Activated naive CD4-positive, alpha-beta T cell treated with Interleukin-2 at 50 U/mL for 16 hours (primary cell): ENCODE measurements around the gene TRPV6.
A peak's percentile ranks its signal among the peaks of the same experiment; 100 is the strongest.

Source experiments
- DNase-seq: peaks from one replicate; pipeline ENCODE4 v3.0.0-alpha.2; 2020

TRPV6 gene

DNA sequence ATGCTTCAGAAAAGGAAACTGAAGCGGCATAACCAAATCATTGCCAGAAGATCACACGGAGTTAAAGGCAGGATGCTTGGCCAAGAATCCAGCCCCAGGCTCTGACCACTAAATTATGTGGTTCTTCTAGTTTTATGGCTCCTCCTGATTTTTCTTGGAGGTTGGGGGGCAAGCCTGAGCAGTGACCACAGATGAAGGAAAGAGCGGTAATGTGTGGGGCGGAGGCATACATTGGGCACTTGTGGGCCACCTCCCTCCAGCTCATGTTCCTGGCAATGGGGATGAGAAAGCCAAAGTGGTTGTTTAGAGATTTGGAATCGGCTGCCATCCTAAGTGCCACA is 3.2 kb downstream of the TRPV6 start:
- no peak for DNase-seq

DNA sequence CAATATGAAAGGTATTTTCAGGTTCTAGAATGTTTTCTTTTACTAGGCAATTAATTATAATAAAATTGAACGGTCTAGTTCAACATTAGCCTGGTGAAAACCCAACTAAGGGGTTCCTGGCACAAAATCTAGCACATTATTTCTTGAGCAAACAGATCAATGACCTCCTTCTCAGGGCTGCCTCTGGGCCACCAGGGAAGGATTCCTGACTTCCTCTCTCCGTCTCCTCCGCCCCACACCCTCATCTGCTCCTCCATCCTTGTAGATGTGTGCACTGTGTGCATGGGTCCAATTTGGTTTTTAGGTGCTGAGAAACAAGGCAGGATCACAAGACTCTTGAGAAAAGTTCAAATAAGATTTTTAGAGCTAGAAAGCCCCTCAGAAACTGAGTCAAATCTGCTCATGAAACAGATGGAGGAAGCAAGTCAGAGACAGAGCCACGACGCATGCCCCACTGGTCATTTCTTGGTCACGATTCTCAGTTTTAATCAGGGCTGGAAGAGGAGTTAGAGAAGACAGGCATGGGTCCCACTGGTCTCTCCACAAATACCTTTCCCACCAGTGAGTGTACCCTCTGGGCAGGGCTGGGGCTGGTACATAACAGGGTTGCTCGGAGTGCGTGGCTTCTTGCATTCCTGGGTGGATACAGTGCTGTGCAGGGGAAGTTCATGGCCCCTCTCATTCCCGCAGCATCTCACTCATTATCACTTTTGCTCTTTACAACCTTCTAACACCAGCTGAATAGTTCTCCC is 3.8 kb downstream of the TRPV6 start:
- no peak for DNase-seq

DNA sequence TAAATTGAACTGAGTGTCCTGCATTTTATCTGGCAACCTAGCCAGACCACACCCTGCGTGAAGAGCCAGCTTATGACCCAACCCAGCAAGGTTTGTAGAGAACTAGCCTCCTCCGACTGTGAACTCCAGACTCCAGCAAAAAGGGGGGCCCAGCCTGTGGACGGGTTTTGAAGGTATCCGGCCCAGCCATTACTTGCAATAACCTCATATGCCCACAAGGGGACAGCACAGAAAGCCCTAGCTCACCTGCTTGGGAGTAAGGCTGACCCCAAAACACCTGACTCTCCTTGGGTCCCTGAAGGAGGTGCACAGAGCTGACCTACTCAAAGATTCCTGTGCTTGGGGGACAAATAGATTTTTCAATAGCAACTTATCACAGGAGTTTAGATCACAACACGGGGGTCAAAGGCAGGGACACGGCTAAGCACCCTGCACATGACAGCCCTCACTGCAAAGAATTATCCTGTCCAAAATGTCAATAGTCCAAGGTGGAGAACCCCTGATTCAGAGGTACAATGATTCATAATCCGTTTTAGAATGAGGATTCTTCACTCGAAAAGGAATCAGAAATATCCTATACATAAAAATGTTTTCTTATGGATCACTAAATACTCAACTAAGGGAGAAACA is 4.6 kb downstream of the TRPV6 start:
- DNase-seq: peak; percentile 49

DNA sequence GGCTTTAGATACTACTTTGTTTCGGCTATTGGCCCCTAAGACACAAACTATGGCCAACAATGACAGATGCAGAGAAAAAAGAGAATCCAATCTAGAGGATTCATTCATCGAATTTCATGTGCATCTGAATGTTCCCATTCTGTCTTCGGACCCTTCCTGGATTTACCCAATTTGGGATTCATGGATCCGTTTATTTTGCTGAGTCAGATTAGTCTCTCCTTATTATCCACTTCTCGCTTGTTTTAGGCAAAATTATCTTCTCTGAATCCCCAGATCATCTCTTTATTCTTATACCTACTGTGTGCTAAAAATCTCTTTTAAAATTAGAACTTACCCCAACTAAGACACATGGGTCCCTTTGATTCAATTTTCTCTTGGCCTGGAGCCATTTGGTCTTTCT is 6.5 kb downstream of the TRPV6 start:
- no peak for DNase-seq

DNA sequence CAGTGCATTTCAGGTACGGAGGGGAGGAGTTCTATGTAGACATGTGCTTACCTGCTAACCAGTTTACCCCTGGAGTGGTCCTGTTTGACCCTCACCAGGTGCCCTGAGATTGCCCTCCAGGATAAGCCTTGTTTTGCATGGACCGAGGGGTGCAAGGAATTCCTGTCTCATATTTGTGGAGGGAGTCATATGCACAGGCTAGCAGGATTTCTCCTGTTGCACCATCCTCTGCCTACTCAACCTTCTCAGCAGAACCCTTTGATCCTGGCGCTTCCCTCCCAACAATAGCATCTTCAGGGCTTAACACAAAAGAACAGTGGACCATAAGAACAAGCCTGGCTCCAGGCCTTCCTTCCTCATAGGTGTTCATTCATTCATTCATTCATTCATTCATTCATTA is 7.2 kb downstream of the TRPV6 start:
- no peak for DNase-seq

DNA sequence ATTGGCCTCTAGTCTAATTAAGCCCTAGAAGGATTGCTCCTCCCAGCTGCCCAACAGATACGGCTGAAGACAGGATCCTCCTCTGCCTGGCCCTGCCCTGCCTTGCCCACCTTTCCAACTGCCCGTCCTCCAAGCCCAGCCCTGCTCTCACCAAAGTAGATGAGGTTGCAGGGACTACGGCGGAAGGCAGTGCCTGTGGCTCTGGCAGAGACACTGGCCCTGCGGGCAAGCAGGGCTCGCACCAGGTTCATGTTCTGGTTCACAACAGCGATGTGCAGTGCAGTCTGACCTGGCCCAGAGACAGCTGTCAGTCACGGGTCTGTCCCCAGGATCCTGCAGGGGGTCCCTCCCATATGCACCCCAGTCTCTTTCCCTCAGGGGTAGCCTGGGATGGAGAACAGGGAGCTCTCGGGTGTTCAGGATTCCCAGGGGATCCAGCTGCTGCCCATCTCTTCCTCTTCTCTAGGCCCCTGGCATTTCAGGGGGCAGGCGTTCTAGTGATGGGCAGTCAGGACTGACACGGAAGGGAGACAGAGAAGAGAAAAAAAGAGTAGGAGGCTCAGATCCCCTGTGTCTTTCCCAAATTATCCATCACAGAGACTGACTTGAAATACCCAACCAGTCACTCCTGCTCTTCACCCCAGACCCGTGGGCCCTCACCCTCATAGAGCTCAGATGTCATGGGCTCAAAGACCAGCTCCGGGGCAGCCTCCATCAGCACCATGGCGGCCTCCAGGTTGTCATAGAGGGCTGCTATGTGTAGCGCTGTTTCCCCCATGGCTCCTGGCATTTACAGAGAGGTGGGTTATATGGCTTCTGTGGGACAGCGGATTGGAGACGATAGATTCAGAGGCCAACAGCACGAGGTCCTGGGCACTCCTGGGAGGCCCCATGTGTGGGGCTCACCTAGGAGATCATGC is 8.3 kb downstream of the TRPV6 start:
- DNase-seq: no peak

DNA sequence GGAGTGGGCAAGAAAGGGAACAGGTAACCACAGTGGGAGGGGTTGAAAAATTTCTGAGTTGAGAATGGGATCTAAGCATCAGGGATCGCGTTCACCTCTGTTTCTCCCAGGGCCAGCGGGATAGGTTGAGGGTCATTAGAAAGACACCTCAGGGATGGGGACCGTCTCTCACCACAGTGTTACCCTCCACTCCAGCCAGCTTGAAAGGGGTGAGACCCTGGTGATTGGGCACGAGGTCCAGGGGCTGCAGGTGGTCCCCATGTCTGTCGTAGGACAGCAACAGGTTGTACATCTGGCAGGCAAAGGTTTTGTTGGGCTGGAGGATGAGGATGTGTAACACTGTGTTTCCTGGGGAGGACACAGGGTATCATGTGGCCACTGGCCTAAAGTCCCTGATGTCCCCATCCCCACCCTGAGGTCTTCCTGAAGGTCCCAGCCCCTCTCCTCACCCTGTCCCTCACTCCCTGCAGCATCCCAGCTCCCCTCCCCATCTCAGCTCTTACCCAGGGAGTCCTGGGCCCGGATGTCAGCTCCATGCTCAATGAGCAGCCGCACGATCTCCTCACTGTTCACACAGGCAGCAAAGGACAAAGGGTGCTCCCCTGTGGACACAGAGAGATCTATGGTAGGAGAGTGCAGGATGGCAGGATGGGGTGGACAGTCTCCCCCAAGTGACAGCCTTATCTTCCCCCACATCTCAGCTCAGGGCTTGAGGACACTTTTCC is 9.1 kb downstream of the TRPV6 start:
- no peak for DNase-seq

DNA sequence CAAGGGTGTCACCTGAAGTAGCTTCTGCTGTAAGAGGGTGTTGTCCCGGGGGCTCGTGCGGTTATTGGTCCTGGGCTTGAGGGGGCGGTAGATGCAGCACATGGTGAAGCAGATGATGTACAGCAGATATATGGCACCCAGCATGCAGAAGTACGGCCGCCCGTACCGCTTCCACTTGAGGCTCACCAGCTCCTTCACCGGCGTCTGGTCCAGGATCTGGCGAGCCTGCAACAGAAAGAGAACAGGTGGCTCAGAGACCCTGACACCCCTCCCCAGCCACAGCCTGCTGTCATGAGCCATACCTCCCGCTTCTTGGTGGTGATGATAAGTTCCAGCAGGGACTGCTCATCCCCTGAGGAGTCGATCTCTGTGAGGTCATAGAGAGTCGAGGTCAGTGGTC is 10.1 kb downstream of the TRPV6 start:
- no peak for DNase-seq

DNA sequence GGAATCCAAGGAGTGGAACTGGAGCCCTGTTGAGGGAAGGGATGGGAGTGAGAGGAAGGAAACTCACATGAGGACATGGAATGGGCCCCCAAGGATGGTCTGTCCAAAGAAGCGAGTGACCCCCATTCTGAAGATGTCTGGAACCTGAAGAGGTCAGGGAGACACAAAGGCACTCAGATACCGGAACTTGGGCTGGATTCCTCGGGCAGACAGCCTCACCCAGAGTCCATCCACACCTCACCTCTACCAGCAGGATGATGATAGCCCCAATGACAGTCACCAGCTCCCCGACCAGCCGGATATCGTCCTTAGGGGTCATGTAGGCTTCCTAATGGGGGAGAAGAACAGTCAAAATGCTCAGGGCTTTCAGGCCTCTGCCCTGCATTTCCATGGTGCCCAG is 10.7 kb downstream of the TRPV6 start:
- DNase-seq: no peak

DNA sequence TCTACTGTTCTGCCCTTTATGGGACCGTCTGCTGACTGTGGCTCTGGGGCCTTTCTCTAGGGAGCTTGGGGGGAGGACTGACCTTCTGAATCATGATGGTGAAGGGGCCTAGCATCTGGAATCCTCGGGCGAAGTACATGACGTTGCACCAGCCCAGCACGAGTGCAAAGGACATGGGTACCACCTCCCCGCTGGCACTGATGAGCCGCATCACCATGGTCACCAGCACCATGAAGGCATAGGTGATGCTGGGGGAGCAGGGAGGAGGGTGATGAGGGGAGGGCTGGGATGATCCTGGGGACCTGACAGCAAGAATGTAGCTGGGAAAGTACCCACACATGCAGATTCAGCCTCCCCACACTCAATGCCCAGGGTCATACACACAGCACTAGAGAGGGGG is 11.1 kb downstream of the TRPV6 start:
- DNase-seq: no peak

DNA sequence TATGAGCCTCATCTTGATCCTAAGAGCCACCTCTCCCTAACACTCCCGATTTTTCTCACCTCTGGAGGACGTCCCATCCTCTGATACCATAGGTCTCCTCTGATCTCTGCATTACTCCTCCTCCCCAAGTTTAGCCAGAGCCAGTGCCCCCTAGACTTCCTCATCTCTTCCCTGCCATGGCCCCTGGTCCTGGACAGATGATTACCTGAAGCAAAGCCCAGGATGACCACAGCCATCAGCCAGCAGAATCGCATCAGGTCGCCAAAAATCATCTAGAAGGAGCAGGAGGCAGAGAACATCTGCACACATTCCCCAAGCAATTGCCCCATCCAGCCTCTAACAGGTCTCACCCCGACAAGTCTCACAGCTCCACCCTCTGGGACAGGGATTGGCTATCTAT is 11.7 kb downstream of the TRPV6 start:
- DNase-seq: no peak

DNA sequence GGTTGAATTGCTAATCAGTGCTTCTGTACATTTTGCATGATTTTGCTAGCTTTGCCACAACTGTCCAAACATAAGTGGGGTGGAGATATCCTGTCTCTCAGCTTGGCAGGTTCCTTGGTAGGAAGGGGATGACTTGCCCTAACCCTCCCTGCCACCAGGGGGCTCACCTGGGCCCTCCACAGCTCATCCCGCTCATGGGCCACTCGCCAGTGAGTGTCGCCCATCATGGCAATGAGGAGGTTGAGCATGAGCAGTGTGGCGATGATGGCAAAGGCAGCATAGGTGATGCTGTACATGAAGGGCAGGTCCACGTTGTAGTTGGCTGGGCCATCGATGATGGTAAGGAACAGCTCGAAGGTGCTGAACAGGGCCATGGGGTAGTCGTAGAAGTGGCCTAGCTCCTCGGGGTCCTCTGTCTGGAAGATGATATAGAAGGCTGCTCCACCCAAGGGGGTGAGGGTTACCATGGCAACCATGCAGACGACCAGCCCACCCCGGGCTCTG is 12.2 kb downstream of the TRPV6 start:
- peak; percentile 19 for DNase-seq

DNA sequence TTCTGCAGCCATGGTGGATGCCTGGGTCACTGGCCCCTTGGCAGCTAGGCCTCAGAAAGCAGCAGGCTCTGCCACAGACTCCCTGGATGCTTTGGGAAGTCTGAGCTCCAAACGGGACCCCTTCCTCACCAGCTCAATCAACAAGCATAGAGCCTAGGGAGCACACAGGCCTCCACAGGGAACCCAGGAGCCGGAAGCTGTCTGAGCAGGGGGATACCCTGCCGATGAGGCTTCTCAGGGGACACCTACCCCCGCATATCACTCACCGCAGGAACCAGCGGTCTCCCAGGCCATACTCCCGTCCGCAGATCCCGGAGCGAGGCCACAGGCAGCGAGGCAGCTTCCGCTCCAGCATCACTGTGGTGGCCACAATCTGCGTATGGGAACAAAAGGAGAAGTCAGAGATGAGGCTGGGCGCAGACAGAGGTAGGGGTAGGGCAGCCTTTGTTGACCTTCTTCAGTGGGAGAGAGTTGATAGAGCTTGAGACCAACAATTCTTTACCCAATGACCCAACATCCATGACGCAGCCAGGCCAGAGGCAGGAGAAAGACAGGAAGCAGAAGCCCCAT is 13.4 kb downstream of the TRPV6 start:
- no peak for DNase-seq

DNA sequence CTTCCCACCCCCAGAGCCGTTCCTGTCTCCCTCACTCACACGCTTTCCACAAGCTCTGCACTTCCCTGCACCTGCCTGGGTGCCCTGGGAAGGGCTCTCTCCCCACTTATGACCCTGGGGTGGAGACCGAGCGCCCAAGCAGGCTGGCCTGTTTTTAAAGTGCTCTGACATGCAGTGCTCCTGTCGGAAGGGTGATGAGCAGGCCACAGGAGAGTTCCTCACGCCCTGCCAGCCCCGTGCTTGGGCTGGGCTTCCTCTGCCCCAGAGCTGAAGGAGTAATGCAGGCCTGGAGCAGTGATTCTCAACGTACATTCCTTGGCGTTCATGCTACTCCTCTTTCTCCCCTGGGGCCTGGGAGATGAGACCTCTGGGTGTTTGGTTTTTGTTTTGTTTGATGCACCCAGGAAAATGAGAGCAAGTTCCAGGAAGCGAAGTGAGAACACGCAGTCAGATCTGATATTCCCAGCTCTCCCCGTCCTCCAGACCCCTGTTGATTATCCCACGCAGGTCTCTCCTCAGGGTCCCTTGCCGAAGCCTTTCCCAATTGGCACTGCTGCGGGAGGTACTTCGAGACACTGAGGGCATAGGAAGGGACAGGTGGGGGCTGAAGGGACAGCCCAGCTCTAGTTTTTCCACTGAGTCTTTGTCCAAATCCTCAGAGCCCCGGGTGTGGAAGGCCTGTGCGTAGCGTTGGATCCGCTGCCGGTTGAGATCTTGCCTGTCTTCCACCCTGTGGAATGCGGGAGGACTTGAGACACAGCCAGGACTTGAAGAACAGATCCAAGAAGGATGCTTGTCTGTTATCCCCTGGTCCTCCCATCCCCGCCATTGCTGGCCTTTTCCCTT is 14.1 kb downstream of the TRPV6 start:
- no peak for DNase-seq

DNA sequence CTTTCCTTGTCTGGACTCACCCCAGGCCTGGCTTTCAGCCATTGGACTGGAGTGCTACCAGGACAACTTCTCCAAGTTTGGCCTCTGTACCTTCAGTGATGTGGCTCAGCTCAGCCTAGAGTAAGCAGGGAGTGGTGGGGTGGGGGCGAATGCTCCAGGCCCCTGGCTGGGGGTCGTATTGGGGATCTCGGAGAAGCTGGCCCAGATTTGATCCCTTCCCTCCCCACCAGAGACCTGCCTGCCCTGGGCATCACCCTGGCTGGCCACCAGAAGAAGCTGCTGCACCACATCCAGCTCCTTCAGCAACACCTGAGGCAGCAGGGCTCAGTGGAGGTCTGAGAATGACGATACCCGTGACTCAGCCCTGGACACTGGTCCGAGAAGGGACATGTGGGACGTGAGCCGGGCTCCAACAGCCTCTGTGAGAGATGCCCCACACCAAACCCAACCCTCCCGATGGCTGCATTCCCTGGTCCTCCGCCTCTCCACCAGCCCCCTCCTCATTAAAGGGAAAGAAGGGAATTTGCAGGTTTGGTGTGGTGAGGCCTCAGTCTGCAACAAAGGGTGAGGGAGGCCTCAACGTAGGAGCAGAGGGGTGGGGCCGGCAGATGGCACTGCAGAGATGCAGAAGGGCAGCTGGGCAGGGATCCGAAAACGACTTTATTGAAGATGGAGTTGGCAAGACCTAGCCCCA is 14.8 kb downstream of the TRPV6 start:
- DNase-seq: no peak

DNA sequence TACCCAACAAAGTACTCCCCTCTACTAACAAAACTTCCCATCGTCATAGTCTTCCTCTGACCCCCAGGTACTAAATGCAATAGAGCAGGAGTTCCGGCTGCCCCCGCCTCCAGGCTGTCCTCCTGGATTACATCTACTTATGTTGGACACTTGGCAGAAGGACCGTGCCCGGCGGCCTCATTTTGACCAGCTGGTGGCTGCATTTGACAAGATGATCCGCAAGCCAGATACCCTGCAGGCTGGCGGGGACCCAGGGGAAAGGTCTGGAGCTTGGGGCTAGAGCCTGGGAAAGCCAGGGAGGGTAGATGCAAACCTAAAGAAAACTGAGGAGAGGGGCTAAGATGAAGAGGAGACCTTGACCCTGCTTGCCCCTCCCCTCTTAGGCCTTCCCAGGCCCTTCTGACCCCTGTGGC is 15.4 kb downstream of the TRPV6 start:
- DNase-seq: no peak

DNA sequence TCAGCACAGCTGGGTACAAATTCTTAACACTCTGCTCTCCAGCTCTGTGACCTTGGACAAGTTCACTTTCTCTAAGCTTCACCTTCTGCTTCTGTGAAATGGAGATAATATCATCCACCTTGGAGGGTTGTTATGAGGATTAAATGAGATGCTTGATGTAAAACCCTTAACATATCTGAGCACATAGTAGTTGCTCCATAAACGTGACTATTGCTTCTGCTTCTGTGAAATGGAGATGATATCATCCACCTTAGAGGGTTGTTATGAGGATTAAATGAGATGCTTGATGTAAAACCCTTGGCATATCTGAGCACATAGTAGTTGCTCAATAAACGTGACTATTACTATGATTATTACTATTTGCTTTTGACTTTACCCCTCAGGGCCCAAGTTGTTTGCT is 16.1 kb downstream of the TRPV6 start:
- no peak for DNase-seq

DNA sequence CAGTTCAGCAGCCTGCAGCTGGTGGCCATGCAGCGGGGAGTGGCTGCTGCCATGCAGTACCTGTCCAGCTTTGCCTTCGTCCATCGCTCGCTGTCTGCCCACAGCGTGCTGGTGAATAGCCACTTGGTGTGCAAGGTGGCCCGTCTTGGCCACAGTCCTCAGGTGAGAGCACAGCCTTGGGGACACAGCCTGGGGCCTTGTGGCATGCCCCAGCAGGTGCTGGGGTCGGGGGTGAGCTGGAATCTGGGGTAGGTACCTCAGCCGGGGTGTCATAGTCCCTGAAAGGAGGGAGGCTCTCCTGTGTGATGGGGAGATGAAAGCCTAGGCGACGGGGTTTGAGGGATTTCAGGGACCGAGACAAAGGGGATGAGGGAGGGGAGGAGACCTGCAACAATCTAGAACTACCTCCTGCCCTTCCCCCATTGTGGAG is 16.5 kb downstream of the TRPV6 start:
- no peak for DNase-seq

DNA sequence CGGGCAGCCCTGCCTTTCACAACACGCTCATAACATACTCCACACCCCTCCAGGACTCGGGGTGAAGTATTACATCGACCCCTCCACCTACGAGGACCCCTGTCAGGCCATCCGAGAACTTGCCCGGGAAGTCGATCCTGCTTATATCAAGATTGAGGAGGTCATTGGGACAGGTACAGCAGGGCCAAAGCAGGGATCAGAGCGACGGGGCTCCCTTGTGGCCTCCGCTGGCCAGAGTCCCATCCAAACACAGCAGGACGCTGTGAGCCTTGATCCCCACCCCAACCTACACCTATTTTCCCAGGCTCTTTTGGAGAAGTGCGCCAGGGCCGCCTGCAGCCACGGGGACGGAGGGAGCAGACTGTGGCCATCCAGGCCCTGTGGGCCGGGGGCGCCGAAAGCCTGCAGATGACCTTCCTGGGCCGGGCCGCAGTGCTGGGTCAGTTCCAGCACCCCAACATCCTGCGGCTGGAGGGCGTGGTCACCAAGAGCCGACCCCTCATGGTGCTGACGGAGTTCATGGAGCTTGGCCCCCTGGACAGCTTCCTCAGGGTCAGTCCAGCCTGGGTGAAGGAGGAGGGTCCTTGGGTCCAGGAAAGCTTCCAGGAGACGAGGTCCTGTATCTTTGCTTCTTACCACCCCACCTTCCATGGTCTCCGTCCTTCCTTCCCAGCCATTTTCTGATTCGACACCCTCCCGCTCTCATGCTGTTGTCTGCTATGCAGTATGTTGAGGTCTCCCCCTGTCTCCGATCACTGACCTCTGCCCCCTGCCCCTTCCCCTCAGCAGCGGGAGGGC is 17.2 kb downstream of the TRPV6 start:
- DNase-seq: no peak
